ENCODE results near the gene KCNJ1. TPM values are rescaled to one million over a fixed set of nuclear protein-coding genes. Genes with fewer than 3 reads are reported as not detected.

The KCNJ1 gene
- total RNA-seq, 4 donors from 2014 or later: not detected

- Histone ChIP-seq H3K27me3 (no peaks in the 10 kb centered on the region), H3K9me3 (no peaks in the 10 kb centered on the region)
These were observed 60.4 kb downstream of the KCNJ1 start for GRCh38 chr11:128806506-128807261.

GRCh38 chr11:128804481-128804880 lies 62.6 kb downstream of the KCNJ1 start:
- no peak for TF ChIP-seq POLR2A (IDR thresholded peaks at IDR 0.05)
- TF ChIP-seq CTCF (IDR thresholded peaks at IDR 0.05): no peak
- no peaks in the 10 kb centered on the region for H3K4me1 ChIP-seq
- no peaks in the 10 kb centered on the region for H3K27me3 ChIP-seq
- H3K36me3 ChIP-seq: peaks cover 0 to 4% (median 0%) of the 10 kb centered on the region in 3 donors
- H3K9me3 ChIP-seq: no peaks in the 10 kb centered on the region
- no peak overlapping the region for H3K27ac ChIP-seq
- no peak overlapping the region for H3K4me3 ChIP-seq
- no peak for DNase-seq

More at GRCh38 chr11:128806506-128807261, 60.4 kb downstream of the KCNJ1 start:
- Histone ChIP-seq H3K27ac (no peak overlapping the region), H3K4me3 (no peak overlapping the region), H3K36me3 (peaks cover 0 to 18% (median 0%) of the 10 kb centered on the region in 3 donors), H3K4me1 (no peaks in the 10 kb centered on the region)
- DNase-seq: no peak
- TF ChIP-seq POLR2A (IDR thresholded peaks at IDR 0.05) (no peak), CTCF (IDR thresholded peaks at IDR 0.05) (no peak)

- DNase-seq: no peak
- no peak overlapping the region for H3K4me3 ChIP-seq
- no peak for TF ChIP-seq CTCF (IDR thresholded peaks at IDR 0.05)
- TF ChIP-seq POLR2A (IDR thresholded peaks at IDR 0.05): no peak
These were observed 63.4 kb downstream of the KCNJ1 start for GRCh38 chr11:128803449-128804245.

DNA sequence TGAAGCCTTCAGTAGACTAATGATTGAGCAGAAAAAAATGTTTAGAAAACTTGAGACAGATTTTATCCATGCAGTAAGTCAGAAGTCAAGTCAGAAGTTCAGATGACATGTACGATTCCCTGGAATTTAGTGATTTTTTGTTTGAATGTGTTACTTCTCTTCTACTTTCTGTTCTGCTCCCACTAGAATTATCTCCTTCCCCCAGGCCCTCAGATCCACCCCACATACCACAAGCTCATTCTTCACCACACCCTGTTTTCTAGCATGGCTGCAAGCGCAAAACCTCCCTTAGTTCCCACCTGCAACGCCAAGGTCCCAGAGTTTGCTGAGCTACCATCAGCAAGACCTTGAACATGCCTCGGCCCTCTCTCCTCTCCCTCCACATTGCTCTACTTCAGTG lies 64.1 kb downstream of the KCNJ1 start:
- Histone ChIP-seq H3K27me3 (no peaks in the 10 kb centered on the region), H3K9me3 (no peaks in the 10 kb centered on the region), H3K4me3 (no peak overlapping the region), H3K36me3 (peaks cover 0 to 4% (median 0%) of the 10 kb centered on the region in 3 donors), H3K27ac (no peak overlapping the region), H3K4me1 (no peaks in the 10 kb centered on the region)
- DNase-seq: no peak
- TF ChIP-seq POLR2A (IDR thresholded peaks at IDR 0.05) (no peak), CTCF (IDR thresholded peaks at IDR 0.05) (no peak)

More at GRCh38 chr11:128803449-128804245, 63.4 kb downstream of the KCNJ1 start:
- H3K9me3 ChIP-seq: no peaks in the 10 kb centered on the region
- no peaks in the 10 kb centered on the region for H3K4me1 ChIP-seq
- H3K36me3 ChIP-seq: peaks cover 0 to 4% (median 0%) of the 10 kb centered on the region in 3 donors
- no peaks in the 10 kb centered on the region for H3K27me3 ChIP-seq
- no peak overlapping the region for H3K27ac ChIP-seq

- DNase-seq: no peak
- TF ChIP-seq CTCF (IDR thresholded peaks at IDR 0.05) (peak in 1 of 6 experiments; percentile 34), POLR2A (IDR thresholded peaks at IDR 0.05) (no peak)
- no peak overlapping the region for H3K4me3 ChIP-seq
- no peak overlapping the region for H3K27ac ChIP-seq
- no peaks in the 10 kb centered on the region for H3K9me3 ChIP-seq
- no peaks in the 10 kb centered on the region for H3K27me3 ChIP-seq
- H3K36me3 ChIP-seq: peaks cover 0 to 4% (median 0%) of the 10 kb centered on the region in 3 donors
- no peaks in the 10 kb centered on the region for H3K4me1 ChIP-seq
These were observed 64.6 kb downstream of the KCNJ1 start for GRCh38 chr11:128802358-128802981.
